ENCODE measurements around the gene TNPO3. TPM values are rescaled to one million over a fixed set of nuclear protein-coding genes. Genes with fewer than 3 reads are reported as not detected.
"Not testable (repeated sequence)": the region's sequence is repeated elsewhere in the genome, so short reads cannot be mapped to it uniquely, and the experiment has no call there.

The TNPO3 gene
- total RNA-seq, 2 experiments from 2014 or later = 55.1 to 71.7 TPM

GRCh38 chr7:129053938-129054437 lies 923 bp downstream of the TNPO3 start:
- TSS peak; percentile 71 for BruUV-seq (replicated peaks)
- no peaks in the 10 kb centered on the region for H3K9me2 ChIP-seq (ENCODE audit: insufficient read depth, low read length)
- H3K4me1 ChIP-seq (ENCODE audit: insufficient read depth, low read length, poor library complexity, severe bottlenecking) = peaks cover 43% of the 10 kb centered on the region
- H3K27ac ChIP-seq (ENCODE audit: low read depth, low read length, poor library complexity, severe bottlenecking) = peak overlapping the region; percentile 88
- intact Hi-C loops (cut with micrococcal nuclease; ENCODE audit: unreplicated experiment) = loop anchor here (1.0 to 5.0 kb wide), 4 partner anchors 35 to 97 kb away; no protein-coding TSS in a partner anchor
- peak overlapping the region; percentile 87 for H3K4me2 ChIP-seq (ENCODE audit: low read length)
- no peaks in the 10 kb centered on the region for H3K9me3 ChIP-seq (ENCODE audit: low read length)
- peaks cover 55% of the 10 kb centered on the region for H3K79me2 ChIP-seq (ENCODE audit: insufficient read depth, low read depth, low read length)
- no peak for TF ChIP-seq CTCF (conservative IDR thresholded peaks at IDR 0.05; ENCODE audit: low read length)
- H4K20me1 ChIP-seq (ENCODE audit: insufficient read depth, low read length) = peaks cover 23% of the 10 kb centered on the region; the same call in 1 of the 2 replicates
- CTCF ChIA-PET (ENCODE audit: unreplicated experiment) = interaction anchor here (0.6 kb wide), 1 partner anchor 85 kb away, joined by 3 read pairs; no protein-coding TSS in a partner anchor
- H3K4me3 ChIP-seq (ENCODE audit: low read depth, low read length, poor library complexity, severe bottlenecking) = peak overlapping the region; percentile 95
- H2AFZ ChIP-seq (ENCODE audit: low read length) = peak overlapping the region; percentile 70; the same call in 1 of the 2 replicates
- DNase-seq (ENCODE audit: low spot score) = no peak
- H3K36me3 ChIP-seq (ENCODE audit: insufficient read depth, low read length) = peaks cover 39% of the 10 kb centered on the region
- POLR2A ChIA-PET = interaction anchor here (0.6 to 4.7 kb wide), 17 partner anchors 10 to 114 kb away, joined by 3 to 35 read pairs (median 4); no protein-coding TSS in a partner anchor

- ChIA-PET POLR2A (interaction anchor here (0.6 to 4.7 kb wide), 6 partner anchors 11 to 189 kb away, joined by 3 to 35 read pairs (median 3); no protein-coding TSS in a partner anchor), CTCF (ENCODE audit: unreplicated experiment) (no interaction called here)
- H3K9me2 ChIP-seq (ENCODE audit: insufficient read depth, low read length) = no peaks in the 10 kb centered on the region
- peaks cover 30% of the 10 kb centered on the region for H4K20me1 ChIP-seq (ENCODE audit: insufficient read depth, low read length)
- H3K79me2 ChIP-seq (ENCODE audit: insufficient read depth, low read depth, low read length) = peaks cover 70% of the 10 kb centered on the region
- DNase-seq (ENCODE audit: low spot score) = no peak
- H3K36me3 ChIP-seq (ENCODE audit: insufficient read depth, low read length) = peaks cover 54% of the 10 kb centered on the region
- H3K27ac ChIP-seq (ENCODE audit: low read depth, low read length, poor library complexity, severe bottlenecking) = no peak overlapping the region
- H3K9me3 ChIP-seq (ENCODE audit: low read length) = no peaks in the 10 kb centered on the region
- peak overlapping the region; percentile 95 for H3K4me3 ChIP-seq (ENCODE audit: low read depth, low read length, poor library complexity, severe bottlenecking)
- intact Hi-C loops (cut with micrococcal nuclease; ENCODE audit: unreplicated experiment) = loop anchor here (5.0 kb wide), 1 partner anchor 95 kb away; no protein-coding TSS in a partner anchor
- TF ChIP-seq EZH2phosphoT487 (IDR thresholded peaks at IDR 0.05; ENCODE audit: borderline replicate concordance, low read depth, low read length) = no peak
- no peak for TF ChIP-seq CTCF (conservative IDR thresholded peaks at IDR 0.05; ENCODE audit: low read length)
- no peak overlapping the region for H2AFZ ChIP-seq (ENCODE audit: low read length)
- peak overlapping the region; percentile 87 for H3K4me2 ChIP-seq (ENCODE audit: low read length)
- no TSS peak for BruUV-seq (replicated peaks)
- H3K4me1 ChIP-seq (ENCODE audit: insufficient read depth, low read length, poor library complexity, severe bottlenecking) = peaks cover 48% of the 10 kb centered on the region
Observed at GRCh38 chr7:129052441-129052840, 2.5 kb downstream of the TNPO3 start.

- intact Hi-C loops (cut with micrococcal nuclease; ENCODE audit: unreplicated experiment) = loop anchor here (5.0 kb wide), 1 partner anchor 94 kb away; no protein-coding TSS in a partner anchor
Observed at GRCh38 chr7:129051459-129051858, 3.5 kb downstream of the TNPO3 start.

More at GRCh38 chr7:129051459-129051858, 3.5 kb downstream of the TNPO3 start:
- H3K4me3 ChIP-seq (ENCODE audit: low read depth, low read length, poor library complexity, severe bottlenecking); H3K9me3 ChIP-seq (ENCODE audit: low read length); BruUV-seq (replicated peaks); H3K27ac ChIP-seq (ENCODE audit: low read depth, low read length, poor library complexity, severe bottlenecking); H3K9me2 ChIP-seq (ENCODE audit: insufficient read depth, low read length); DNase-seq (ENCODE audit: low spot score); H2AFZ ChIP-seq (ENCODE audit: low read length): not testable (repeated sequence)
- H3K4me2 ChIP-seq (ENCODE audit: low read length) = peak overlapping the region; percentile 25; the same call in 1 of the 2 replicates
- H3K79me2 ChIP-seq (ENCODE audit: insufficient read depth, low read depth, low read length) = peaks cover 80% of the 10 kb centered on the region
- H4K20me1 ChIP-seq (ENCODE audit: insufficient read depth, low read length) = peaks cover 40% of the 10 kb centered on the region
- H3K4me1 ChIP-seq (ENCODE audit: insufficient read depth, low read length, poor library complexity, severe bottlenecking) = peaks cover 53% of the 10 kb centered on the region
- ChIA-PET POLR2A (interaction anchor here (0.6 to 4.7 kb wide), 8 partner anchors 9 to 75 kb away, joined by 3 to 35 read pairs (median 3); no protein-coding TSS in a partner anchor), CTCF (ENCODE audit: unreplicated experiment) (interaction anchor here (0.6 kb wide), 1 partner anchor 112 kb away, joined by 6 read pairs; no protein-coding TSS in a partner anchor)
- peaks cover 64% of the 10 kb centered on the region for H3K36me3 ChIP-seq (ENCODE audit: insufficient read depth, low read length)
